Heart right ventricle (tissue), 16 donors: ENCODE results near the gene PURB. TPM values are rescaled to one million over a fixed set of nuclear protein-coding genes. Genes with fewer than 3 reads are reported as not detected.
"Not testable (repeated sequence)": the region's sequence is repeated elsewhere in the genome, so short reads cannot be mapped to it uniquely, and the experiment has no call there.

Experiments used
- ATAC-seq, 8 donors: fragments of 200-7000 bp; cut with Tn5 transposase; one replicate each; pipeline ENCODE4 v1.9.1; 2020; ENCODE audit warnings: mild to moderate bottlenecking in 8 of 8, moderate library complexity in 8 of 8, moderate number of reproducible peaks in 1 of 8
- DNase-seq, 2 donors: peaks; one replicate each; pipeline ENCODE4 v3.0.0-alpha.2; 2020
- H3K27ac ChIP-seq, 10 donors: fragments of 200-600 bp; sonication (generic) in 2 of 10; one replicate each; pipeline versions ENCODE4 v1.5.0 to v1.8.0; 2020 to 2022; ENCODE audit warnings: mild to moderate bottlenecking in 3 of 10
- H3K27me3 ChIP-seq, 7 donors: fragments of 200-600 bp; one replicate each; pipeline ENCODE4 v1.8.0; 2021 to 2022; ENCODE audit warnings: mild to moderate bottlenecking in 2 of 7
- H3K36me3 ChIP-seq, 9 donors: fragments of 200-600 bp; sonication (generic) in 1 of 9; one replicate each; pipeline versions ENCODE4 v1.5.0 to v1.8.0; 2020 to 2022; ENCODE audit warnings: mild to moderate bottlenecking in 2 of 9
- H3K4me1 ChIP-seq, 9 donors: fragments of 200-600 bp; sonication (generic) in 1 of 9; one replicate each; pipeline versions ENCODE4 v1.5.0 to v1.8.0; 2020 to 2022; ENCODE audit warnings: mild to moderate bottlenecking in 4 of 9
- H3K4me3 ChIP-seq, 10 donors: fragments of 200-600 bp; sonication (generic) in 2 of 10; one replicate each; pipeline versions ENCODE4 v1.5.0 to v1.8.0; 2020 to 2022; ENCODE audit warnings: mild to moderate bottlenecking in 7 of 10, moderate library complexity in 2 of 10
- H3K9me3 ChIP-seq, 11 donors: fragments of 200-600 bp in 10 of 11; sonication (generic) in 2 of 11; one replicate each; pipeline versions ENCODE4 v1.5.0 to v1.8.0; 2013 to 2022; ENCODE audit warnings: mild to moderate bottlenecking in 2 of 11, control low read depth in 1 of 11, moderate library complexity in 1 of 11
- WGBS, 2 donors: extraction: QIAGEN DNeasy Blood & Tissue Kit; methylation state at CpG; one replicate each; pipeline ENCODE4 v1.1.7; 2013; ENCODE audit warnings: inconsistent platforms in 1 of 2; 5-methylcytosine and 5-hydroxymethylcytosine counted together
- intact Hi-C, 10 donors: fragments of 100-400 bp; cut with DNase I; formaldehyde crosslinking; loops; one replicate each; pipeline versions ENCODE4 v1.11.1 to v1.14.2; 2022
- polyA plus RNA-seq, 2 donors: library from polyadenylated mRNA; stranded (reverse); fragments of 200-250 nt; gene quantifications; one replicate each; pipeline ENCODE4 v1.2.3, GENCODE V29; 2013
- total RNA-seq, 10 donors: library from RNA; stranded (reverse); fragmentation: NEBNext Ultra II Directional in 3 of 10; extraction: Animal tissue kit (Norgen Biotek cat#: 25700) in 3 of 10; gene quantifications; one replicate each; pipeline versions ENCODE4 v1.2.1 to v1.2.4, GENCODE V29; 2021 to 2023
- TF ChIP-seq, protein P1 (sequence below), 9 donors: fragments of 200-600 bp; sonication (generic) in 2 of 9; IDR thresholded peaks; one replicate each; pipeline versions ENCODE4 v1.5.0 to v1.8.0; 2021 to 2022; ENCODE audit warnings: antibody characterized with exemption in 9 of 9, mild to moderate bottlenecking in 5 of 9, moderate library complexity in 1 of 9
- donor health status: Arrhythmogenic right ventricular cardiomyopathy.
- donor health status: ischemic (EF 13 %, LVEDD 7.1; RV severe dilation, severe dysfunction).
- donor health status: healthy with polysubstance abuse.
- donor health status: DM: no; HTN: yes; CAD: no.
- donor health status: DM: no; HTN: no; CAD: no.
- donor health status: ischemic (EF 25% LVEDD 6.9; RV normal size, moderate dysfunction).
- donor health status: ischemic (EF 25% LVEDD 5.7; RV mildly dilated, moderate dysfunction).
- donor health status: healthy.
- donor health status: DM: yes; HTN: yes; CAD: no.
- donor health status: Ischemic cardiomyopathy.
- donor health status: ischemic (EF 35%, LVEDD 5.7; RV mildly dilated, moderate dysfunction).
- donor health status: nonischemic (EF 11% LVEDD 7.7; RV severe dilation, severe dysfunction).
- donor health status: DM: yes; HTN: yes; CAD: no.
- donor health status: PGD.
- donor health status: ischemic (EF 29% LVEDD 5.4; RV normal size, mild dysfunction).
- donor health status: nonischemic (EF 23%, LVEDD 6.1; RV moderate dilation, normal function).

Gene PURB
- total and polyA plus RNA-seq, 12 donors = 6.6 to 18.7 (median 16.4) TPM

DNA sequence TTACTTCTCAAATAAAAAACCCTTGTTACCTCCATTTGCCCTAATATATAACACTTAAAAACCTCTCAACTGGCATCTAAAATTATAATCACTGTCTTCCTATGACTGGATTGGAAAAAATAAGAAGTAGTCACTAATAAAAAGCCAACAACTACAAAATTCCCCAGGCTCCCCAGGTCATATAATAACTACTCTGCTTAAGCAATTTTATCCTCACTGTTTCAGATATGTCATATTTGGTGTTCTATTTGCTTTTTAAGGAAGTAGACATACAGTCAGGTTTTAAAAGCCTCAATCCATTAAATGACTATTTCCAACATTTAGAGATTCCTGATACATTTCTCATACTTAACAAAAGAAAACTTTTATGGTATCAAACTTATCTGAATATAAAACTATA is 39.9 kb downstream of the PURB start:
- peaks cover 0 to 28% (median 11%) of the 10 kb centered on the region in 9 donors for H3K36me3 ChIP-seq
- intact Hi-C loops = loop anchor here in 9 of 10 donors (5.0 to 10.0 kb wide), 11 partner anchors 37 to 263 kb away; partner anchors contain the start of genes PPIA (in 4 of the 9), OGDH (in 2 of the 9), TMED4 (in 2 of the 9) and PURB (in 1 of the 9)
- H3K9me3 ChIP-seq = no peaks in the 10 kb centered on the region
- H3K4me3 ChIP-seq = peak overlapping the region in 2 of 10 donors; percentile 16 to 58
- H3K27ac ChIP-seq = peak overlapping the region in 7 of 10 donors; percentile 1 to 96 (median 36)
- no peaks in the 10 kb centered on the region for H3K27me3 ChIP-seq
- ATAC-seq (no peak), DNase-seq (no peak)
- peaks cover 0 to 72% (median 47%) of the 10 kb centered on the region in 9 donors for H3K4me1 ChIP-seq
- TF ChIP-seq, protein P1, sequence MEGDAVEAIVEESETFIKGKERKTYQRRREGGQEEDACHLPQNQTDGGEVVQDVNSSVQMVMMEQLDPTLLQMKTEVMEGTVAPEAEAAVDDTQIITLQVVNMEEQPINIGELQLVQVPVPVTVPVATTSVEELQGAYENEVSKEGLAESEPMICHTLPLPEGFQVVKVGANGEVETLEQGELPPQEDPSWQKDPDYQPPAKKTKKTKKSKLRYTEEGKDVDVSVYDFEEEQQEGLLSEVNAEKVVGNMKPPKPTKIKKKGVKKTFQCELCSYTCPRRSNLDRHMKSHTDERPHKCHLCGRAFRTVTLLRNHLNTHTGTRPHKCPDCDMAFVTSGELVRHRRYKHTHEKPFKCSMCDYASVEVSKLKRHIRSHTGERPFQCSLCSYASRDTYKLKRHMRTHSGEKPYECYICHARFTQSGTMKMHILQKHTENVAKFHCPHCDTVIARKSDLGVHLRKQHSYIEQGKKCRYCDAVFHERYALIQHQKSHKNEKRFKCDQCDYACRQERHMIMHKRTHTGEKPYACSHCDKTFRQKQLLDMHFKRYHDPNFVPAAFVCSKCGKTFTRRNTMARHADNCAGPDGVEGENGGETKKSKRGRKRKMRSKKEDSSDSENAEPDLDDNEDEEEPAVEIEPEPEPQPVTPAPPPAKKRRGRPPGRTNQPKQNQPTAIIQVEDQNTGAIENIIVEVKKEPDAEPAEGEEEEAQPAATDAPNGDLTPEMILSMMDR (IDR thresholded peaks at IDR 0.05) = no peak

DNA sequence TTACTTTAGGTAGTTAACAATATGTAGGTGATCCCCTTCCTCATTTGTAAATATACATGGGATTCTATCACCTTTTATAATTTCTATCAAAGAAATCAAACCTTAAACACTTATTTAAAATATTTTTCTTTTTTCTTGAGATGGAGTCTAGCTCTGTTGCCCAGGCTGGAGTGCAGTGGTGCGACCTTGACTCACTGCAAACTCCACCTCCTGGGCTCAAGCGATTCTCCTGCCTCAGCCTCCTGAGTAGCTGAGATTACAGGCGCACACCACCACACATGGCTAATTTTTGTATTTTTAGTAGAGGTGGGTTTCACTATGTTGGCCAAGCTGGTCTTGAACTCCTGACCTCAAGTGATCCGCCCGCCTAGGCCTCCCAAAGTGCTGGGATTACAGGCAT is 41.9 kb downstream of the PURB start:
- not testable (repeated sequence) for ATAC-seq, H3K9me3 ChIP-seq, H3K4me3 ChIP-seq, DNase-seq, H3K27me3 ChIP-seq
- intact Hi-C loops = loop anchor here in 3 of 10 donors (2.0 to 10.0 kb wide), 4 partner anchors 47 to 259 kb away; partner anchors contain the start of genes PPIA (in 2 of the 3), TMED4 (in 1 of the 3) and ZMIZ2 (in 1 of the 3)
- peak overlapping the region in 1 of 10 donors; percentile 51 for H3K27ac ChIP-seq
- H3K4me1 ChIP-seq = peaks cover 0 to 65% (median 36%) of the 10 kb centered on the region in 9 donors
- 94 to 98% methylated on average over 5 of the region's 5 CpGs for whole genome bisulfite sequencing, 2 donors
- H3K36me3 ChIP-seq = peaks cover 0 to 48% (median 27%) of the 10 kb centered on the region in 9 donors

DNA sequence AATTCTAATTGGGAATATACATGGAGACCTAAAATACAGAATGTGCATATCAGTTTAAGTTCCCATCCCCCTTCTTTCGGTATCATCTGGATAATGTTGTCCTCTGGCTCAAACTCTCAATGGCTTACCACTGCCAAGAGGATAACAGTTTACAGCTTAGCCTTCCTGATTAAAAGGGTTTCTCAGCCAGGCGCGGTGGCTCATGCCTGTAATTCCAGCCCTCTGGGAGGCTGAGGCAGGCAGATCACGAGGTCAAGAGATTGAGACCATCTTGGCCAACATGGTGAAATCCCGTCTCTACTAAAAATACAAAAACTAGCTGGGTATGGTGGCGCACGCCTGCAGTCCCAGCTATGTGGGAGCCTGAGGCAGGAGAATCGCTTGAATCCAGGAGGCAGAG is 42.7 kb downstream of the PURB start:
- H3K27me3 ChIP-seq, H3K9me3 ChIP-seq, H3K4me3 ChIP-seq: not testable (repeated sequence)
- Histone ChIP-seq H3K36me3 (peaks cover 0 to 56% (median 32%) of the 10 kb centered on the region in 9 donors), H3K4me1 (peaks cover 0 to 65% (median 36%) of the 10 kb centered on the region in 9 donors), H3K27ac (peak overlapping the region in 8 of 10 donors; percentile 0 to 83 (median 44))
- intact Hi-C loops = loop anchor here in 3 of 10 donors (2.0 to 10.0 kb wide), 4 partner anchors 46 to 258 kb away; partner anchors contain the start of genes PPIA (in 2 of the 3), TMED4 (in 1 of the 3) and ZMIZ2 (in 1 of the 3)
- 51 to 58% methylated on average over 8 of the region's 8 CpGs for whole genome bisulfite sequencing, 2 donors
- peak; percentile 31 to 36 for DNase-seq
- peak in 5 of 8 donors; percentile 35 to 61 (median 49) for ATAC-seq

DNA sequence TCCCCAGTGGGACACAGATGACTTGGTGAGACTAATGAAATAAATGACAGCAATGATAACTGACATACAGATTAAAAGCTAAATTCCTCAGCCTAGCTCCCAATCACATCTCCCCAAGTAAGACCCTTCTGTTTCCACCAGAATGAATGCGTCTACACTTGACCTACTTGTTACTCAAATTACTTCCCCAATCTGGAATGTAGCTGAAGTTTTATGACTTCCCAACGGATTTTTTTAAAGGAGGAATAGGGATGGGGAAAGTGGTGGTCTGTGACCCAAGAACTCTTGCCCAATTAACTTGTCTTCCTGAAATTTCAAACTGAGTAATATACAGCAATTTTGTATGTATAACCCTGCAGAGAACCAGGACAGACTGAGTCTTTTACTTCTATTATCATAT is 46.6 kb downstream of the PURB start:
- 66 to 67% methylated on average over 2 of the region's 2 CpGs for WGBS, 2 donors
- intact Hi-C loops = no loop called here
- peaks cover 0 to 33% (median 12%) of the 10 kb centered on the region in 9 donors for H3K4me1 ChIP-seq
- TF ChIP-seq, protein P1 (IDR thresholded peaks at IDR 0.05) = no peak
- H3K4me3 ChIP-seq = no peak overlapping the region
- H3K9me3 ChIP-seq = no peaks in the 10 kb centered on the region
- H3K27me3 ChIP-seq = no peaks in the 10 kb centered on the region
- no peak for DNase-seq
- H3K27ac ChIP-seq = no peak overlapping the region
- ATAC-seq = no peak
- H3K36me3 ChIP-seq = peaks cover 0 to 95% (median 50%) of the 10 kb centered on the region in 9 donors

DNA sequence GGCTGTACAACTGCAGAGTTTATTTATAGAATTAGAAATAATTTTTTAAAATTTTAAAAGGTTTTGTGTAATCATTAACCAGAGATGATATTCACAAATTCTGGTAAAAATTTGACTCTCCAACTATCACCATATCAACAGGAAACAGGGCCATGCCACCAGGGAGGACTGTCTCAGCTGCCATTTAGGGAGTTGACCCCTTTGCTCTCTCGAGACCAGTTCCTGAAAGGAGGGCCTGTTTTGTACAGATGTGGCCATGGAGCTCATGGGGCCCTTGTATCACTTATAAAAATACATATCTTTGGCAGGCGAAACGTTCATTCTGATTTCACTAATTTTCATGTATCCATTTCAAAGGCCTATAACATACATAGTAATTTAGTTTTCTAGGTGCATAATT is 57.8 kb downstream of the PURB start:
- Histone ChIP-seq H3K9me3 (no peaks in the 10 kb centered on the region), H3K36me3 (peaks cover 0 to 74% (median 36%) of the 10 kb centered on the region in 9 donors), H3K4me1 (peaks cover 0 to 21% (median 0%) of the 10 kb centered on the region in 9 donors), H3K27ac (peak overlapping the region in 3 of 10 donors; percentile 21 to 30 (median 23)), H3K4me3 (no peak overlapping the region), H3K27me3 (no peaks in the 10 kb centered on the region)
- no peak for DNase-seq
- 62 to 73% methylated on average over 3 of the region's 3 CpGs for WGBS, 2 donors
- peak in 1 of 8 donors; percentile 38 for ATAC-seq
- intact Hi-C loops = no loop called here
- TF ChIP-seq, protein P1 (IDR thresholded peaks at IDR 0.05) = no peak

Other genes starting within 250 kb of the PURB start
- gene ZMIZ2, start 136.7 kb downstream of the PURB start, total RNA-seq = 10 to 100 TPM; 38.9 to 80.4 (median 47.9) TPM
- gene ZMIZ2, start 136.7 kb downstream of the PURB start, polyA plus RNA-seq = 10 to 100 TPM; 26.3 to 87.3 TPM
- 100 to 1,000 TPM; 355 to 728 (median 423) TPM for gene PPIA, start 88.8 kb downstream of the PURB start, total RNA-seq
- gene PPIA, start 88.8 kb downstream of the PURB start, polyA plus RNA-seq = 1,000 to 10,000 TPM; 1,028 to 3,654 TPM
- gene H2AZ2, start 37.4 kb downstream of the PURB start, total RNA-seq = 100 to 1,000 TPM; 206 to 280 (median 259) TPM
- gene H2AZ2, start 37.4 kb downstream of the PURB start, polyA plus RNA-seq = 100 to 1,000 TPM; 109 to 131 TPM
- 10 to 100 TPM in 1 of 10 donors, 1 to 10 TPM in 3, under 1 TPM in 6; 0.30 to 11.0 (median 0.65) TPM for gene MYO1G, start 93.5 kb upstream of the PURB start, total RNA-seq
- gene MYO1G, start 93.5 kb upstream of the PURB start, polyA plus RNA-seq = 1 to 10 TPM in 1 of 2 donors, under 1 TPM in 1; 0.66 to 1.0 TPM
- 10 to 100 TPM; 21.5 to 37.7 (median 25.4) TPM for gene CCM2, start 114.7 kb upstream of the PURB start, total RNA-seq
- gene CCM2, start 114.7 kb upstream of the PURB start, polyA plus RNA-seq = 10 to 100 TPM; 45.1 to 71.1 TPM
- 10 to 100 TPM in 1 of 10 donors, 1 to 10 TPM in 9; 3.0 to 12.0 (median 4.7) TPM for gene NACAD, start 203.4 kb upstream of the PURB start, total RNA-seq
- gene NACAD, start 203.4 kb upstream of the PURB start, polyA plus RNA-seq = 1 to 10 TPM; 3.2 to 4.7 TPM
- 10 to 100 TPM; 57.1 to 88.2 (median 66.7) TPM for gene TBRG4, start 226.2 kb upstream of the PURB start, total RNA-seq
- gene TBRG4, start 226.2 kb upstream of the PURB start, polyA plus RNA-seq = 10 to 100 TPM; 74.3 to 93.9 TPM